PFSK-1 (cell line): ENCODE measurements around the gene CD99.

Experiments
- SIN3A ChIP-seq: IDR thresholded peaks from 2 replicates; pipeline ENCODE4 v1.6.1; 2012; ENCODE audit warnings: mild to moderate bottlenecking, low read length, moderate library complexity, borderline replicate concordance; ENCODE audit not compliant: insufficient read depth
- TF ChIP-seq, protein P1 (sequence below), 2 experiments: IDR thresholded peaks; 2 replicates each; pipeline versions ENCODE4 v1.6.1 to v1.8.0; 2011 to 2012; ENCODE audit warnings: low read depth in 2 of 2, low read length in 2 of 2, control low read depth in 1 of 2, inconsistent platforms in 1 of 2, mild to moderate bottlenecking in 1 of 2, moderate library complexity in 1 of 2; ENCODE audit not compliant: insufficient read depth in 1 of 2

DNA sequence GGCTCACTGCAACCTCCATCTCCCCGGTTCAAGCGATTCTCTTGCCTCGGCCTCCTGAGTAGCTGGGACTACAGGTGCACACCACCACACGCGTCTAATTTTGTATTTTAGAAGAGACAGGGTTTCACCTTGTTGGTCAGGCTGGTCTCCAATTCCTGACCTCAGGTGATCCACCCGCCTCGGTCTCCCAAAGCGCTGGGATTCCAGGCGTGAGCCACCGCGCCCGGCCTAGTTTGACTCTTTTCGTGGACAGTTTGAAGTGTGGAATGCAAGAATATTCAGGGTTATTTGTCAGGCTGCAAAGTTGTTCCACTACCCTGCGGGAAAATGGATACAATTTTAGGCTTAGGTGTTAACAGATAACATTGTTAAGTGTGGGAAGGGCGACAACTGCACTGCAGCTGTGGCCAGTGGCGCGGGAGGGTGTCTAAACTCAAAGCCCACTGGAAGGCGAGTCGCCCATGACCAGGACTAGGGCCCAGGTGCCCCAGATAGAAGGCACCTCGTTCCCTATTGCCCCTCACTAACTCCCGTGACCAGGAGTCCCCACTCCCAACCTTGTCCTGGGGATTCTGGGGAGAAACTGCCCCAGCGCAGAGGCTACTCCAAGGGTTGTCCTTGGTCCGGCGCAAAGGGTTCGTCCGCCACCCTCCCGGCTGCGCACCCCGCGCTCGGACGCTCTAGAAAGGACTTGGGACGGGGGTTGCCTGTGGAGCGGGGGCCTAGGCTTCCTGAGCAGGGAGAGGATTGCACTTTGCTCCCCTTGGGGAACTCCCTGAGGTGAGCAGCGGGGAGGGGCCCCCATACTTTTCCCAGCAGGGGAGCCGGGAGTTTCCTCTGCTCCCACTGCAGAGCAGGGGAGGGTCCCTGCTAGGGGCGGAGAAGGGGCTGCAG lies 1.1 kb upstream of the CD99 start:
- TF ChIP-seq, protein P1, sequence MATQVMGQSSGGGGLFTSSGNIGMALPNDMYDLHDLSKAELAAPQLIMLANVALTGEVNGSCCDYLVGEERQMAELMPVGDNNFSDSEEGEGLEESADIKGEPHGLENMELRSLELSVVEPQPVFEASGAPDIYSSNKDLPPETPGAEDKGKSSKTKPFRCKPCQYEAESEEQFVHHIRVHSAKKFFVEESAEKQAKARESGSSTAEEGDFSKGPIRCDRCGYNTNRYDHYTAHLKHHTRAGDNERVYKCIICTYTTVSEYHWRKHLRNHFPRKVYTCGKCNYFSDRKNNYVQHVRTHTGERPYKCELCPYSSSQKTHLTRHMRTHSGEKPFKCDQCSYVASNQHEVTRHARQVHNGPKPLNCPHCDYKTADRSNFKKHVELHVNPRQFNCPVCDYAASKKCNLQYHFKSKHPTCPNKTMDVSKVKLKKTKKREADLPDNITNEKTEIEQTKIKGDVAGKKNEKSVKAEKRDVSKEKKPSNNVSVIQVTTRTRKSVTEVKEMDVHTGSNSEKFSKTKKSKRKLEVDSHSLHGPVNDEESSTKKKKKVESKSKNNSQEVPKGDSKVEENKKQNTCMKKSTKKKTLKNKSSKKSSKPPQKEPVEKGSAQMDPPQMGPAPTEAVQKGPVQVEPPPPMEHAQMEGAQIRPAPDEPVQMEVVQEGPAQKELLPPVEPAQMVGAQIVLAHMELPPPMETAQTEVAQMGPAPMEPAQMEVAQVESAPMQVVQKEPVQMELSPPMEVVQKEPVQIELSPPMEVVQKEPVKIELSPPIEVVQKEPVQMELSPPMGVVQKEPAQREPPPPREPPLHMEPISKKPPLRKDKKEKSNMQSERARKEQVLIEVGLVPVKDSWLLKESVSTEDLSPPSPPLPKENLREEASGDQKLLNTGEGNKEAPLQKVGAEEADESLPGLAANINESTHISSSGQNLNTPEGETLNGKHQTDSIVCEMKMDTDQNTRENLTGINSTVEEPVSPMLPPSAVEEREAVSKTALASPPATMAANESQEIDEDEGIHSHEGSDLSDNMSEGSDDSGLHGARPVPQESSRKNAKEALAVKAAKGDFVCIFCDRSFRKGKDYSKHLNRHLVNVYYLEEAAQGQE (IDR thresholded peaks at IDR 0.05; ENCODE audit: insufficient read depth in 1 of 2, low read depth in 2 of 2, low read length in 2 of 2), result no peak
- TF ChIP-seq SIN3A, result no peak
